Measurements from ENCODE around the gene NXN.
A peak's percentile ranks its signal among the peaks of the same experiment; 100 is the strongest.

NXN gene

GRCh38 chr17:883586-883962 lies 96.0 kb downstream of the NXN start:
- no peak for TF ChIP-seq CTCF (IDR thresholded peaks at IDR 0.05; ENCODE audit: low read length, missing control alignments)
- DNase-seq (ENCODE audit: low read depth): no peak
- H3K4me3 ChIP-seq (replicated peaks; ENCODE audit: low read depth, low read length): no peak overlapping the region

DNA sequence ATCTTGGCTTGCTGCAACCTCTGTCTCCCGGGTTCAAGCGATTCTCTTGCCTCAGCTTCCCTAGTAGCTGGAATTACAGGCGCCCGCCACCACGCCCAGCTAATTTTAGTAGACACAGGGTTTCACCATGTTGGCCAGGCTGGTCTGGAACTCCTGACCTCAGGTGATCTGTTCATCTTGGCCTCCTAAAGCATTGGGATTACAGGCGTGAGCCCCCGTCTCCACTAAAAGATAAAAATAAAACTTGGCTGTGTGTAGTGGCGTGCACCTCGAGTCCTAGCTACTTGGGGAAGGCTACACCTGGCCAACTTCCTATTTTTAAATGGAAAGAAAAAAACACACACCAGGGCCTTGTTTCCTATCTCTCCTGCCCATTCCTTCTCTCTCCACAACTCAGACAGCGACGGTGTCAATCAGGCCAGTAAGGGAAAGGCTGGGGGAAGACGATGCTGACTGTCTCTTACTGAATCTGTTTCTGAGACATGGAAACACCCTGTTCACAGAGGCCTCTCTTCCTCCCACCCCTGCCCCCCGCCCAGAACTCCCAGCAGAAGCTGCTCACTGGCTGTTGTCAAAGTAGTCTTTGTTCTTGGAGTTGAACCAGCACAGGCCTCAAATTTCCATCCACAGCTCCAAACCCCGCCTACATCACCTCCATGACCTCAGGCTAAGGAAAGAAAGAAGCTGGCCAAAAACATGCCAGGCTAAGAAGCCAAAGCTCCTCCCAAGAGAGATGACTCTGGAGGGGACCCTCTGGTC lies 96.6 kb downstream of the NXN start:
- DNase-seq (ENCODE audit: low read depth): peak; percentile 19
- H3K4me3 ChIP-seq (replicated peaks; ENCODE audit: low read depth, low read length): no peak overlapping the region
- TF ChIP-seq CTCF (IDR thresholded peaks at IDR 0.05; ENCODE audit: low read length, missing control alignments): no peak

DNA sequence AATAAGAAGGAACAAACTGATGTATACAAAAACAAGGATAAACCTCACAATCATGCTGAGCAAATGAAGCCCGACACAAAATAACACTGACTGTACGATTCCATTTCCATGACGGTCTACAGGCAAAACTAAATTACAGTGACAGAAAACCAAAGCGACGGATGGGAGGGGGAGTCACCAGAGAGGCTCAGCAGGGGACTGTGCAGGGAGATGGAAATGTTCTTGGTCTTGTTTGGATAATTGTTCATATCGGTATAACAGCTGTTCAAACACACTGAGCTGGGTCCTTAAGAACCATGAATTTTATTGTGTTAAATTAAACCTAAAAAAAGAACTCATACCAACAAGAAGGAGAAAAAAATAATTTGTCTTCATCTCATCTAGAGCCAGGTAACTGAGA lies 97.8 kb downstream of the NXN start:
- no peak for TF ChIP-seq CTCF (IDR thresholded peaks at IDR 0.05; ENCODE audit: low read length, missing control alignments)
- DNase-seq (ENCODE audit: low read depth): no peak
- no peak overlapping the region for H3K4me3 ChIP-seq (replicated peaks; ENCODE audit: low read depth, low read length)

DNA sequence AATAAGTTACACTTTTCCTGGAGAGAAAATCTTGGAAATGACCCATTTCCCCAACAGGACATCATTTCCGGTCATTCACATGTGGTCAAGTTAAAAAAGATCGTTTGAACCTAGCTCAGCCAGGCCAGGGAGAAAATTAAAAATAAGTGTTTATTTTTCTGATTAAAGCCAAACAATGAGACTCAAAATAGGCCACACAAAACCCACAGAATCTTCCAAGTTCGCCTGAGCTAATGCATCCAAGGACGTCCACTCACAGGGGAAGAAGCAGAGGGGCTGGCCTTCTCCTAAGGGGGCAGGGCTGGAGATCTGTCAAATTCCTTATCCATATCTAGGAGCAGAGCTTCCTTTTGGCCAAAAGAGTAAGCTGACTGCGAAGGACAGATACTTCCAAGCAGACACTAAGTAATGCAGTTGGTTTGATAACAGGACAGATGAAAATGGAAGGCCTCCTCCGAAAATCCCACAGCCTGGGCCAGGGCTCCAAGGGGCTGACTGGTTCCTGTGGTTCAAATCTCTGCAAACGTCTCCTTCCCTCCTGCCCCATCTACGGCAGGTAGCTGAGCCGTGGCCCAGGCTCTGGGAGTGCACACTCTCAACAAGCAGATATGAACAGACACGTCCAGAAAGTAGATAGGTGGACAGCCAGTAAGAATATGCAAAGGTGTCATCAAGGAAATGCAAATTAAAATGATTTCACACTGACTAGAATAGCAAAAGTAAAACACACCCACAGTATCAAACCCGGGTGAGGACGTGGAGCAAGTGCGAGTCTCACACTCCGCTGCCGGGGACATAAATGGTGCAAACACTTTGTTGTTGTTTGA lies 98.9 kb downstream of the NXN start:
- no peak overlapping the region for H3K4me3 ChIP-seq (replicated peaks; ENCODE audit: low read depth, low read length)
- peak; percentile 20 for DNase-seq (ENCODE audit: low read depth)
- TF ChIP-seq CTCF (IDR thresholded peaks at IDR 0.05; ENCODE audit: low read length, missing control alignments): no peak

DNA sequence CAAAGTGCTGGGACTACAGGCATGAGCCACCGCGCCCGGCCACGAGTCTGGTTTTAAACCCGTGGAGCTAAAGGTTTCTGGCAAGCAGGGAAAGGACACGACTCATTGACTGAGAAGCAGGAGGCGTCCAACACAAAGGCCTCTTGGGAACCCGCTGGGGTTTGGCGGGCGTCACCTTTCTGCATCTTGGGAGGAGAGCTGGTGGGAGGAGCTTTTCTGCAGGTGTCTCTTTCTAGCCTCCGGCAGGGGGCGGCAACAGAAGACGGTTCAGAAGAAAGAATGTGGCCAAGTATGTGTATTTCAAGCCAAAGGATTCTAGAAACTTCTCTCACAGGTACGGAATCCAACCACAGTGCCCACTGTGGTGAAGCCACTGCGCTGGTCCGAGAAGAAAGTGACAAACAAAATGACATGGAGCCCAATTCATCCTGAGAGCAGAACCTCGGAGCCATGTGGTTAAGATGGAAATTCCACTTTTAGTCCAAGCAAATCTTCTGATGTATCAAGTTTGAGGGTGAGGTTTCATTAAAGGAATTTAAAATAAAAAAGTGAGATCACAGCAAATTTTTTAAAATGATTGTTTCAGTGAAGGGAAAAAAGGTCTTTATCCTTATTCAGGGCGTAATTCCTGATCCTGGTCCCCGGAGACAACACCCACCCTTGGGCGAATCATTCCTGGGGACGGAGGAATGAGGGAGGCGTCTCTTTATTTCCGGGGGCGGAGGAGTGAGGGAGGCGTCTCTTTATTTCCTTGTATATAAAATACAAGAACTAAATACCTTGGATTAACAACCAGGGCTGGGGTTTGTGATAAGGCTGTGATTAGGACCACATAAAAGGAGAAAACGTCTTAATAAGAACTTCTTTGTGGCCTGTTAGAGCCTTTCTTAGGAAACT lies 99.8 kb downstream of the NXN start:
- TF ChIP-seq CTCF (IDR thresholded peaks at IDR 0.05; ENCODE audit: low read length, missing control alignments): peak; percentile 67
- no peak overlapping the region for H3K4me3 ChIP-seq (replicated peaks; ENCODE audit: low read depth, low read length)

GRCh38 chr17:877630-878029 lies 101.9 kb downstream of the NXN start:
- no peak overlapping the region for H3K4me3 ChIP-seq (replicated peaks; ENCODE audit: low read depth, low read length)
- DNase-seq (ENCODE audit: low read depth): no peak
- TF ChIP-seq CTCF (IDR thresholded peaks at IDR 0.05; ENCODE audit: low read length, missing control alignments): no peak

More for the DNA sequence above, 99.8 kb downstream of the NXN start:
- DNase-seq (ENCODE audit: low read depth): peak; percentile 80
